HepG2 (cell line): ENCODE measurements around the gene EZH1. TPM values are rescaled to one million over a fixed set of nuclear protein-coding genes. Genes with fewer than 3 reads are reported as not detected.

Source experiments
- ATF3 ChIP-seq: sonication (generic); formaldehyde crosslinking; IDR thresholded peaks from 2 replicates; pipeline ENCODE4 v1.4.0; 2020; ENCODE audit warnings: missing genetic modification reagents
- EEA1 ChIP-seq: sonication (generic); formaldehyde crosslinking; IDR thresholded peaks from 2 replicates; pipeline ENCODE4 v1.5.1; 2020; ENCODE audit warnings: mild to moderate bottlenecking, missing genetic modification reagents, borderline replicate concordance
- GATAD2A ChIP-seq: IDR thresholded peaks from 2 replicates; pipeline ENCODE4 v1.6.1; 2016
- HES4 ChIP-seq: sonication (generic); formaldehyde crosslinking; IDR thresholded peaks from 2 replicates; pipeline ENCODE4 v1.9.0; 2021; ENCODE audit warnings: mild to moderate bottlenecking, missing genetic modification reagents, borderline replicate concordance
- MED8 ChIP-seq: sonication (generic); formaldehyde crosslinking; IDR thresholded peaks from 2 replicates; pipeline ENCODE4 v1.8.1; 2023; ENCODE audit warnings: mild to moderate bottlenecking, missing genetic modification reagents; ENCODE audit not compliant: insufficient replicate concordance
- MIER2 ChIP-seq: IDR thresholded peaks from 2 replicates; pipeline ENCODE4 v1.6.1; 2016; ENCODE audit warnings: missing biosample characterization, missing genetic modification reagents
- MIER3 ChIP-seq: IDR thresholded peaks from 2 replicates; pipeline ENCODE4 v1.6.1; 2016; ENCODE audit warnings: missing compliant biosample characterization, borderline replicate concordance
- NCOR1 ChIP-seq: fragments of 200-600 bp; sonication (generic); IDR thresholded peaks from 2 replicates; pipeline ENCODE4 v1.7.0; 2017; ENCODE audit warnings: antibody characterized with exemption, low read length, borderline replicate concordance
- NFKB2 ChIP-seq: sonication (generic); formaldehyde crosslinking; IDR thresholded peaks from 2 replicates; pipeline ENCODE4 v1.4.0; 2020; ENCODE audit warnings: missing genetic modification reagents, borderline replicate concordance
- NKX3-1 ChIP-seq: sonication (generic); formaldehyde crosslinking; IDR thresholded peaks from 2 replicates; pipeline ENCODE4 v1.5.0; 2020; ENCODE audit warnings: missing genetic modification reagents
- RBM39 ChIP-seq: fragments of 200-400 bp; formaldehyde crosslinking; IDR thresholded peaks from one replicate; pipeline ENCODE4 v1.6.1; 2018; ENCODE audit warnings: antibody characterized with exemption, mild to moderate bottlenecking, low read depth, low read length; ENCODE audit not compliant: poor library complexity, severe bottlenecking
- XRCC5 ChIP-seq: fragments of 200-400 bp; formaldehyde crosslinking; optimal IDR thresholded peaks from 2 replicates; pipeline ENCODE3; 2017; ENCODE audit warnings: mild to moderate bottlenecking, low read length
- ZBTB25 ChIP-seq: IDR thresholded peaks from 2 replicates; pipeline ENCODE4 v1.6.1; 2018; ENCODE audit warnings: missing genetic modification reagents
- ZMYM3 ChIP-seq: sonication (generic); formaldehyde crosslinking; IDR thresholded peaks from 2 replicates; pipeline ENCODE4 v1.5.1; 2020; ENCODE audit warnings: mild to moderate bottlenecking, missing genetic modification reagents
- ZNF383 ChIP-seq: sonication (generic); formaldehyde crosslinking; IDR thresholded peaks from 2 replicates; pipeline ENCODE4 v1.4.0; 2020; ENCODE audit warnings: missing genetic modification reagents, mild to moderate bottlenecking, borderline replicate concordance
- polyA plus RNA-seq, 8 experiments: library from polyadenylated mRNA; depleted of rRNA in 3 of 8; stranded (reverse) in 7 of 8; unstranded in 1 of 8; fragments of >200 nt; fragmentation: Illumina TruSeq in 4 of 8; extraction: Trizol in 4 of 8; gene quantifications; 2 replicates each; pipeline versions ENCODE4 v1.2.1 to v1.2.3, GENCODE V29; 2011 to 2016; ENCODE audit warnings: low read depth in 4 of 8, missing spikeins in 1 of 8, mixed read lengths in 1 of 8; ENCODE audit not compliant: insufficient read depth in 1 of 8
- total RNA-seq, 5 experiments: library from RNA; depleted of rRNA; stranded (reverse); fragments of >200 nt; fragmentation: Illumina TruSeq; extraction: Trizol; gene quantifications; 2 replicates each; pipeline ENCODE4 v1.2.3, GENCODE V29; 2016; ENCODE audit warnings: low read depth in 1 of 5
- TF ChIP-seq, protein P1 (sequence below): sonication (generic); formaldehyde crosslinking; IDR thresholded peaks from 2 replicates; pipeline ENCODE4 v1.4.0; 2020; ENCODE audit warnings: missing genetic modification reagents
- TF ChIP-seq, protein P2 (sequence below): sonication (generic); formaldehyde crosslinking; IDR thresholded peaks from 2 replicates; pipeline ENCODE4 v1.4.0; 2020; ENCODE audit warnings: low read depth, mild to moderate bottlenecking, missing genetic modification reagents
- TF ChIP-seq, protein P3 (sequence below): sonication (generic); formaldehyde crosslinking; IDR thresholded peaks from 2 replicates; pipeline ENCODE4 v1.4.0; 2020; ENCODE audit warnings: mild to moderate bottlenecking, missing genetic modification reagents
- TF ChIP-seq, protein P4 (sequence below): IDR thresholded peaks from 2 replicates; pipeline ENCODE4 v1.6.1; 2016
- TF ChIP-seq, protein P5 (sequence below): IDR thresholded peaks from 2 replicates; pipeline ENCODE4 v1.6.1; 2016; ENCODE audit warnings: missing genetic modification reagents, missing compliant biosample characterization

Gene EZH1
- total and polyA plus RNA-seq, 2 of the 13 experiments (the other 11 are each of a cell fraction or from before 2014, with no cell fraction given), result 11.6 to 24.0 TPM

DNA sequence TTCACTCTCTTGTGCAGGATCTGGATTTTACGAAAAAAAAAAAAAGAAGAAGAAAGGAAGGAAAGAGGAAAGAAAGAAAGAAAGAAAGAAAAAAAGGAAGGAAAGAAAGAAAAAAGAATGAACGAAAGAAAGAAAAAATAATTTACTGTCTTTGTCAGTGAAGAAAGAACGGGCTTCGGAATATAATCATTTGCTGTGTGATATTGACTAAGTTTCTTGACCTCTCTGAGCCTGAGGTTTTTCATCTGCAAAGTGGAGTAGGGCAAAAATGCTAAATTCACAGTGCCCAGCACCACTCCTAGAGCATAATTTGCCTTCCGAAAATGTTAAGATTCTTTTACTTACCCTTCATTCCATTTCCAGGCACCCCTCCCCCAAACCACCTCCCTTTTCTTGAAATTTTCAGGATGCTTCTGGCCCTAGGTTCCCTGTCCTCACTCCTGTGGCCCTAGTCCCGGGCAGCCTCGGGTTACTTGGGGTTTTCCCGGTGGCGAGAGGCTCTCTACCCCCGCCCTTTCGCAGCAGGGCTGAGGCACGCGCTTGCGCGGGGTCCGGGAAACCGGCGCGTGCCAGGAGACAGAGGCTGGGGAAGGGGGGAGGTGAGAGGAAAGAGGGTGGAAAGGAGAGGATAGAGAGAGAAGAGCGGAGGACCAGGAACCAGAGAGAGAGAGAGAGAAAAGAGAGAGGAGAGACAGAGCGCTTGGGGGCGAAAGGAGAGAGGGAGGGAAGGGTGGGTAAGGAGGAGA is 62.7 kb downstream of the EZH1 start, which contains the start of gene CNTNAP1 (continued):
- 0 out of 2 replicates have a peak, but pooled peaks have one; percentile 18 for TF ChIP-seq MIER3 (CRISPR knock-in tag)
- TF ChIP-seq, protein P1, sequence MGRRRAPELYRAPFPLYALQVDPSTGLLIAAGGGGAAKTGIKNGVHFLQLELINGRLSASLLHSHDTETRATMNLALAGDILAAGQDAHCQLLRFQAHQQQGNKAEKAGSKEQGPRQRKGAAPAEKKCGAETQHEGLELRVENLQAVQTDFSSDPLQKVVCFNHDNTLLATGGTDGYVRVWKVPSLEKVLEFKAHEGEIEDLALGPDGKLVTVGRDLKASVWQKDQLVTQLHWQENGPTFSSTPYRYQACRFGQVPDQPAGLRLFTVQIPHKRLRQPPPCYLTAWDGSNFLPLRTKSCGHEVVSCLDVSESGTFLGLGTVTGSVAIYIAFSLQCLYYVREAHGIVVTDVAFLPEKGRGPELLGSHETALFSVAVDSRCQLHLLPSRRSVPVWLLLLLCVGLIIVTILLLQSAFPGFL (CRISPR knock-in tag), result no peak
- TF ChIP-seq MED8, result peak; percentile 38
- peak; percentile 15 for TF ChIP-seq XRCC5
- 0 out of 2 replicates have a peak, but pooled peaks have one; percentile 30 for TF ChIP-seq MIER2 (CRISPR knock-in tag)
- TF ChIP-seq EEA1 (CRISPR knock-in tag), result no peak
- TF ChIP-seq RBM39, result peak; percentile 84
- TF ChIP-seq, protein P2, sequence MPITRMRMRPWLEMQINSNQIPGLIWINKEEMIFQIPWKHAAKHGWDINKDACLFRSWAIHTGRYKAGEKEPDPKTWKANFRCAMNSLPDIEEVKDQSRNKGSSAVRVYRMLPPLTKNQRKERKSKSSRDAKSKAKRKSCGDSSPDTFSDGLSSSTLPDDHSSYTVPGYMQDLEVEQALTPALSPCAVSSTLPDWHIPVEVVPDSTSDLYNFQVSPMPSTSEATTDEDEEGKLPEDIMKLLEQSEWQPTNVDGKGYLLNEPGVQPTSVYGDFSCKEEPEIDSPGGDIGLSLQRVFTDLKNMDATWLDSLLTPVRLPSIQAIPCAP (CRISPR knock-in tag), result 0 out of 2 replicates have a peak, but pooled peaks have one; percentile 34
- TF ChIP-seq, protein P3, sequence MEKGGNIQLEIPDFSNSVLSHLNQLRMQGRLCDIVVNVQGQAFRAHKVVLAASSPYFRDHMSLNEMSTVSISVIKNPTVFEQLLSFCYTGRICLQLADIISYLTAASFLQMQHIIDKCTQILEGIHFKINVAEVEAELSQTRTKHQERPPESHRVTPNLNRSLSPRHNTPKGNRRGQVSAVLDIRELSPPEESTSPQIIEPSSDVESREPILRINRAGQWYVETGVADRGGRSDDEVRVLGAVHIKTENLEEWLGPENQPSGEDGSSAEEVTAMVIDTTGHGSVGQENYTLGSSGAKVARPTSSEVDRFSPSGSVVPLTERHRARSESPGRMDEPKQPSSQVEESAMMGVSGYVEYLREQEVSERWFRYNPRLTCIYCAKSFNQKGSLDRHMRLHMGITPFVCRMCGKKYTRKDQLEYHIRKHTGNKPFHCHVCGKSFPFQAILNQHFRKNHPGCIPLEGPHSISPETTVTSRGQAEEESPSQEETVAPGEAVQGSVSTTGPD (CRISPR knock-in tag), result peak; percentile 71
- TF ChIP-seq HES4 (CRISPR knock-in tag), result peak; percentile 72; the same call in 1 of the 2 replicates
- TF ChIP-seq GATAD2A, result peak; percentile 42; the same call in 1 of the 2 replicates
- no peak for TF ChIP-seq ATF3
- TF ChIP-seq ZMYM3 (CRISPR knock-in tag), result peak; percentile 98
- peak; percentile 73 for TF ChIP-seq ZBTB25
- TF ChIP-seq, protein P4, sequence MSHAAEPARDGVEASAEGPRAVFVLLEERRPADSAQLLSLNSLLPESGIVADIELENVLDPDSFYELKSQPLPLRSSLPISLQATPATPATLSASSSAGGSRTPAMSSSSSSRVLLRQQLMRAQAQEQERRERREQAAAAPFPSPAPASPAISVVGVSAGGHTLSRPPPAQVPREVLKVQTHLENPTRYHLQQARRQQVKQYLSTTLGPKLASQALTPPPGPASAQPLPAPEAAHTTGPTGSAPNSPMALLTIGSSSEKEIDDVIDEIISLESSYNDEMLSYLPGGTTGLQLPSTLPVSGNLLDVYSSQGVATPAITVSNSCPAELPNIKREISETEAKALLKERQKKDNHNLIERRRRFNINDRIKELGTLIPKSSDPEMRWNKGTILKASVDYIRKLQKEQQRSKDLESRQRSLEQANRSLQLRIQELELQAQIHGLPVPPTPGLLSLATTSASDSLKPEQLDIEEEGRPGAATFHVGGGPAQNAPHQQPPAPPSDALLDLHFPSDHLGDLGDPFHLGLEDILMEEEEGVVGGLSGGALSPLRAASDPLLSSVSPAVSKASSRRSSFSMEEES (CRISPR knock-in tag), result peak; percentile 72
- TF ChIP-seq NCOR1, result 0 out of 2 replicates have a peak, but pooled peaks have one; percentile 11
- TF ChIP-seq ZNF383 (CRISPR knock-in tag), result no peak
- peak; percentile 86 for TF ChIP-seq NFKB2
- TF ChIP-seq NKX3-1 (CRISPR knock-in tag), result no peak
- TF ChIP-seq, protein P5, sequence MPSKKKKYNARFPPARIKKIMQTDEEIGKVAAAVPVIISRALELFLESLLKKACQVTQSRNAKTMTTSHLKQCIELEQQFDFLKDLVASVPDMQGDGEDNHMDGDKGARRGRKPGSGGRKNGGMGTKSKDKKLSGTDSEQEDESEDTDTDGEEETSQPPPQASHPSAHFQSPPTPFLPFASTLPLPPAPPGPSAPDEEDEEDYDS, result no peak; the same call in 1 of the 2 replicates
